Right atrium auricular region (tissue), 2 donors: ENCODE data around the gene PAH. TPM values are rescaled to one million over a fixed set of nuclear protein-coding genes. Genes with fewer than 3 reads are reported as not detected.

Experiments used
- DNase-seq: peaks from one replicate; pipeline ENCODE4 v3.0.0-alpha.2; 2019; ENCODE audit warnings: low spot score
- H3K27ac ChIP-seq, 2 donors: fragments of 200-600 bp; sonication (generic); 1 replicate in 1 of 2; 2 replicates in 1 of 2; pipeline ENCODE4 v1.5.1; 2016 to 2019
- H3K27me3 ChIP-seq, 2 donors: fragments of 200-600 bp; sonication (generic); one replicate each; pipeline versions ENCODE4 v1.5.1 to v1.6.0; 2017 to 2019
- H3K36me3 ChIP-seq: fragments of 200-600 bp; sonication (generic); one replicate; pipeline ENCODE4 v1.5.1; 2016
- H3K4me1 ChIP-seq, 2 donors: fragments of 200-600 bp; sonication (generic); one replicate each; pipeline versions ENCODE4 v1.5.1 to v1.6.0; 2017 to 2019
- H3K4me3 ChIP-seq, 2 donors: fragments of 200-600 bp; sonication (generic); 1 replicate in 1 of 2; 2 replicates in 1 of 2; pipeline ENCODE4 v1.5.1; 2017 to 2019; ENCODE audit warnings: mild to moderate bottlenecking in 1 of 2, moderate library complexity in 1 of 2
- H3K9me3 ChIP-seq, 2 donors: fragments of 200-600 bp; sonication (generic); one replicate each; pipeline ENCODE4 v1.5.1; 2019
- CTCF ChIP-seq, 2 donors: fragments of 200-600 bp; sonication (generic); IDR thresholded peaks; one replicate each; pipeline ENCODE4 v1.5.1; 2019; ENCODE audit warnings: antibody characterized with exemption in 2 of 2
- total RNA-seq, 2 donors: library from RNA; depleted of rRNA; stranded (reverse); fragments of >200 nt; gene quantifications; one replicate each; pipeline ENCODE4 v1.1.0, GENCODE V29; 2016

PAH gene
- not detected for total RNA-seq

- H3K27me3 ChIP-seq = no peaks in the 10 kb centered on the region
- no peak for TF ChIP-seq CTCF (IDR thresholded peaks at IDR 0.05)
- no peaks in the 10 kb centered on the region for H3K9me3 ChIP-seq
- DNase-seq = no peak
- H3K36me3 ChIP-seq = no peaks in the 10 kb centered on the region
- H3K4me1 ChIP-seq = no peaks in the 10 kb centered on the region
- H3K4me3 ChIP-seq = peak within 1 kb of the TSS in 1 of 2 donors; percentile 25
- H3K27ac ChIP-seq = no peak within 1 kb of the TSS
Observed at GRCh38 chr12:102917026-102917787, at the start of gene PAH. Gene PAH, minus strand, starts transcription at chr12:102917244. Its CDS starts 114 bp downstream, at chr12:102917130.

- Histone ChIP-seq H3K27me3 (peaks cover 7 to 14% of the 10 kb centered on the region in 2 donors), H3K4me3 (no peak overlapping the region), H3K27ac (no peak overlapping the region), H3K9me3 (peaks cover 0 to 18% of the 10 kb centered on the region in 2 donors), H3K4me1 (peaks cover 0 to 8% of the 10 kb centered on the region in 2 donors), H3K36me3 (no peaks in the 10 kb centered on the region)
- no peak for TF ChIP-seq CTCF (IDR thresholded peaks at IDR 0.05)
- DNase-seq = no peak
Observed at GRCh38 chr12:102966200-102966863, 49.3 kb upstream of the PAH start.

- H3K4me1 ChIP-seq = peaks cover 0 to 9% of the 10 kb centered on the region in 2 donors
- no peak for TF ChIP-seq CTCF (IDR thresholded peaks at IDR 0.05)
- H3K4me3 ChIP-seq = no peak overlapping the region
- peaks cover 0 to 18% of the 10 kb centered on the region in 2 donors for H3K9me3 ChIP-seq
- no peaks in the 10 kb centered on the region for H3K36me3 ChIP-seq
- H3K27ac ChIP-seq = no peak overlapping the region
- DNase-seq = no peak
- H3K27me3 ChIP-seq = peaks cover 7 to 17% of the 10 kb centered on the region in 2 donors
Observed at GRCh38 chr12:102965281-102966155, 48.5 kb upstream of the PAH start.

GRCh38 chr12:102964872-102965271 is 47.8 kb upstream of the PAH start:
- Histone ChIP-seq H3K27me3 (peaks cover 7 to 17% of the 10 kb centered on the region in 2 donors), H3K9me3 (peaks cover 0 to 18% of the 10 kb centered on the region in 2 donors), H3K36me3 (no peaks in the 10 kb centered on the region), H3K4me3 (no peak overlapping the region), H3K27ac (no peak overlapping the region), H3K4me1 (peaks cover 0 to 9% of the 10 kb centered on the region in 2 donors)
- no peak for DNase-seq
- no peak for TF ChIP-seq CTCF (IDR thresholded peaks at IDR 0.05)

GRCh38 chr12:102963796-102964195 is 46.8 kb upstream of the PAH start:
- DNase-seq = no peak
- TF ChIP-seq CTCF (IDR thresholded peaks at IDR 0.05) = no peak
- no peak overlapping the region for H3K27ac ChIP-seq
- peaks cover 9 to 26% of the 10 kb centered on the region in 2 donors for H3K27me3 ChIP-seq
- no peak overlapping the region for H3K4me3 ChIP-seq
- no peaks in the 10 kb centered on the region for H3K36me3 ChIP-seq
- H3K4me1 ChIP-seq = peaks cover 0 to 12% of the 10 kb centered on the region in 2 donors
- peaks cover 0 to 18% of the 10 kb centered on the region in 2 donors for H3K9me3 ChIP-seq
